Mesenchymal stem cell (in vitro differentiated cells and primary cell): Measurements from ENCODE around the gene ST7.
A peak's percentile ranks its signal among the peaks of the same experiment; 100 is the strongest.

Experiments used
- DNase-seq: peaks from one replicate; pipeline ENCODE4 v3.0.0-alpha.2; 2013
- H2AFZ ChIP-seq: one replicate; pipeline ENCODE4 v1.6.1; 2013; ENCODE audit warnings: low read depth, mild to moderate bottlenecking, control low read depth, inconsistent platforms, low read length, moderate library complexity
- H2AK5ac ChIP-seq: 2 replicates; pipeline ENCODE4 v1.6.1; 2013; ENCODE audit warnings: low read length, moderate library complexity, mild to moderate bottlenecking, inconsistent platforms; ENCODE audit not compliant: severe bottlenecking
- H2BK120ac ChIP-seq: one replicate; pipeline ENCODE4 v1.6.1; 2013; ENCODE audit warnings: low read depth, mild to moderate bottlenecking, inconsistent platforms, low read length, moderate library complexity
- H2BK12ac ChIP-seq, 2 experiments: one replicate each; pipeline ENCODE4 v1.6.1; 2013; ENCODE audit warnings: inconsistent platforms in 2 of 2, low read length in 2 of 2, mild to moderate bottlenecking in 2 of 2, moderate library complexity in 2 of 2, control low read depth in 1 of 2
- H2BK15ac ChIP-seq: one replicate; pipeline ENCODE4 v1.6.1; 2013; ENCODE audit warnings: mild to moderate bottlenecking, low read depth, inconsistent platforms; ENCODE audit not compliant: poor library complexity, severe bottlenecking
- H2BK5ac ChIP-seq: 2 replicates; pipeline ENCODE4 v1.6.1; 2013; ENCODE audit warnings: low read depth, mild to moderate bottlenecking, low read length, control low read depth, inconsistent platforms; ENCODE audit not compliant: poor library complexity, severe bottlenecking
- H3K14ac ChIP-seq, 2 experiments: one replicate each; pipeline ENCODE4 v1.6.1; 2013; ENCODE audit warnings: inconsistent platforms in 2 of 2, low read length in 2 of 2, control low read depth in 1 of 2, mild to moderate bottlenecking in 1 of 2, moderate library complexity in 1 of 2
- H3K18ac ChIP-seq, 2 experiments: one replicate each; pipeline ENCODE4 v1.6.1; 2013; ENCODE audit warnings: inconsistent platforms in 2 of 2, low read length in 2 of 2, control low read depth in 1 of 2, low read depth in 1 of 2, mild to moderate bottlenecking in 1 of 2
- H3K23ac ChIP-seq, 2 experiments: one replicate each; pipeline ENCODE4 v1.6.1; 2013; ENCODE audit warnings: inconsistent platforms in 2 of 2, low read length in 2 of 2, mild to moderate bottlenecking in 2 of 2, moderate library complexity in 2 of 2, control low read depth in 1 of 2
- H3K27ac ChIP-seq: 2 replicates; pipeline ENCODE4 v1.5.1; 2013; ENCODE audit warnings: mild to moderate bottlenecking, moderate library complexity, low read length, control low read depth, inconsistent platforms; ENCODE audit not compliant: poor library complexity, severe bottlenecking
- H3K27me3 ChIP-seq, 2 experiments: 2 replicates each; pipeline versions ENCODE4 v1.6.1 to v1.7.0; 2013; ENCODE audit warnings: low read length in 2 of 2, mild to moderate bottlenecking in 2 of 2, moderate library complexity in 2 of 2, control low read depth in 1 of 2, inconsistent platforms in 1 of 2; ENCODE audit not compliant: control insufficient read depth in 1 of 2, insufficient read depth in 1 of 2
- H3K36me3 ChIP-seq, 2 experiments: 2 replicates each; pipeline versions ENCODE4 v1.6.1 to v1.7.0; 2013; ENCODE audit warnings: low read length in 2 of 2, control low read depth in 1 of 2, inconsistent platforms in 1 of 2, low read depth in 1 of 2, mild to moderate bottlenecking in 1 of 2; ENCODE audit not compliant: insufficient read depth in 2 of 2, control insufficient read depth in 1 of 2
- H3K4ac ChIP-seq, 2 experiments: one replicate each; pipeline ENCODE4 v1.6.1; 2013; ENCODE audit warnings: inconsistent platforms in 2 of 2, low read length in 2 of 2, mild to moderate bottlenecking in 2 of 2, moderate library complexity in 2 of 2, control low read depth in 1 of 2, low read depth in 1 of 2
- H3K4me1 ChIP-seq: 2 replicates; pipeline ENCODE4 v1.6.1; 2013; ENCODE audit warnings: low read depth, low read length, control low read depth; ENCODE audit not compliant: control insufficient read depth, insufficient read depth
- H3K4me2 ChIP-seq: 2 replicates; pipeline ENCODE4 v1.6.1; 2013; ENCODE audit warnings: low read length, mild to moderate bottlenecking, inconsistent platforms; ENCODE audit not compliant: poor library complexity, severe bottlenecking
- H3K4me3 ChIP-seq, 2 experiments: 2 replicates each; pipeline versions ENCODE4 v1.5.1 to v1.7.0; 2013; ENCODE audit warnings: low read length in 2 of 2, mild to moderate bottlenecking in 2 of 2, control low read depth in 1 of 2, low read depth in 1 of 2; ENCODE audit not compliant: insufficient read depth in 1 of 2
- H3K79me1 ChIP-seq: replicated peaks from 2 replicates; pipeline ENCODE4 v1.6.1; 2013; ENCODE audit warnings: mild to moderate bottlenecking, control low read depth, low read length, inconsistent platforms; ENCODE audit not compliant: poor library complexity, severe bottlenecking
- H3K9ac ChIP-seq: 2 replicates; pipeline ENCODE4 v1.7.0; 2013; ENCODE audit warnings: mild to moderate bottlenecking, low read length, moderate library complexity
- H3K9me3 ChIP-seq: 2 replicates; pipeline ENCODE4 v1.7.0; 2013; ENCODE audit warnings: mild to moderate bottlenecking, low read length; ENCODE audit not compliant: control insufficient read depth
- H4K8ac ChIP-seq: one replicate; pipeline ENCODE4 v1.6.1; 2013; ENCODE audit warnings: inconsistent platforms, mild to moderate bottlenecking, low read length, moderate library complexity
- H4K91ac ChIP-seq: one replicate; pipeline ENCODE4 v1.6.1; 2013; ENCODE audit warnings: mild to moderate bottlenecking, low read length, inconsistent platforms
- WGBS: methylation state at CpG from one replicate; pipeline ENCODE4 v1.1.7; 2013; ENCODE audit warnings: mixed read lengths; 5-methylcytosine and 5-hydroxymethylcytosine counted together

The ST7 gene

GRCh38 chr7:117048114-117048866, 95.0 kb downstream of the ST7 start:
- no peak overlapping the region for H2AK5ac ChIP-seq
- 77% methylated on average over 3 of the region's 5 CpGs for WGBS
- no peak overlapping the region for H3K4ac ChIP-seq
- H4K91ac ChIP-seq, result no peak overlapping the region
- peaks cover 27% of the 10 kb centered on the region for H3K79me1 ChIP-seq
- H3K36me3 ChIP-seq, result no peaks in the 10 kb centered on the region
- H3K27ac ChIP-seq, result no peak overlapping the region
- H3K18ac ChIP-seq, result no peak overlapping the region
- H2BK5ac ChIP-seq, result no peak overlapping the region
- no peak overlapping the region for H3K14ac ChIP-seq
- no peak overlapping the region for H4K8ac ChIP-seq
- no peak overlapping the region for H3K9ac ChIP-seq
- H2BK12ac ChIP-seq, result no peak overlapping the region
- no peaks in the 10 kb centered on the region for H3K9me3 ChIP-seq
- DNase-seq, result no peak
- no peak overlapping the region for H2BK15ac ChIP-seq
- H2AFZ ChIP-seq, result no peak overlapping the region
- no peaks in the 10 kb centered on the region for H3K27me3 ChIP-seq
- H3K4me1 ChIP-seq, result peaks cover 2% of the 10 kb centered on the region
- H3K4me3 ChIP-seq, result no peak overlapping the region
- H3K23ac ChIP-seq, result no peak overlapping the region
- H2BK120ac ChIP-seq, result no peak overlapping the region
- H3K4me2 ChIP-seq, result no peak overlapping the region

GRCh38 chr7:117048882-117049281, 95.6 kb downstream of the ST7 start:
- Histone ChIP-seq H4K91ac (no peak overlapping the region), H3K14ac (no peak overlapping the region), H2BK120ac (no peak overlapping the region), H3K9ac (no peak overlapping the region), H3K9me3 (no peaks in the 10 kb centered on the region), H3K4me2 (no peak overlapping the region), H2AFZ (no peak overlapping the region), H2BK12ac (no peak overlapping the region), H3K79me1 (peaks cover 27% of the 10 kb centered on the region), H3K4me3 (no peak overlapping the region), H3K4ac (no peak overlapping the region), H4K8ac (no peak overlapping the region), H3K18ac (no peak overlapping the region), H3K27ac (no peak overlapping the region), H2AK5ac (no peak overlapping the region), H3K36me3 (no peaks in the 10 kb centered on the region), H2BK5ac (no peak overlapping the region), H3K4me1 (peaks cover 2% of the 10 kb centered on the region), H2BK15ac (no peak overlapping the region), H3K23ac (no peak overlapping the region), H3K27me3 (no peaks in the 10 kb centered on the region)
- WGBS, result 93% methylated on average over 3 of the region's 3 CpGs
- DNase-seq, result no peak

- H3K79me1 ChIP-seq, result peaks cover 28% of the 10 kb centered on the region
- H2BK12ac ChIP-seq, result no peak overlapping the region
- no peak overlapping the region for H2BK120ac ChIP-seq
- H3K4me2 ChIP-seq, result no peak overlapping the region
- H2BK15ac ChIP-seq, result no peak overlapping the region
- H3K9ac ChIP-seq, result peak overlapping the region; percentile 28
- no peak overlapping the region for H3K4me3 ChIP-seq
- H3K27me3 ChIP-seq, result no peaks in the 10 kb centered on the region
- H3K4me1 ChIP-seq, result peaks cover 2% of the 10 kb centered on the region
- no peak overlapping the region for H3K4ac ChIP-seq
- no peak overlapping the region for H2BK5ac ChIP-seq
- no peak overlapping the region for H4K91ac ChIP-seq
- H3K27ac ChIP-seq, result no peak overlapping the region
- no peak overlapping the region for H3K14ac ChIP-seq
- H3K18ac ChIP-seq, result no peak overlapping the region
- H3K23ac ChIP-seq, result no peak overlapping the region
- DNase-seq, result no peak
- WGBS, result 60% methylated on average over 1 of the region's 1 CpG
- H2AK5ac ChIP-seq, result no peak overlapping the region
- no peak overlapping the region for H4K8ac ChIP-seq
- H3K9me3 ChIP-seq, result no peaks in the 10 kb centered on the region
- no peak overlapping the region for H2AFZ ChIP-seq
- H3K36me3 ChIP-seq, result no peaks in the 10 kb centered on the region
These were observed 98.5 kb downstream of the ST7 start for GRCh38 chr7:117051808-117052207.

- Histone ChIP-seq H2AK5ac (no peak overlapping the region), H3K4me2 (no peak overlapping the region), H3K23ac (no peak overlapping the region), H3K79me1 (peaks cover 24% of the 10 kb centered on the region), H3K9me3 (no peaks in the 10 kb centered on the region), H3K4ac (no peak overlapping the region), H4K8ac (no peak overlapping the region), H3K18ac (no peak overlapping the region), H3K4me1 (peaks cover 2% of the 10 kb centered on the region), H2BK120ac (peak overlapping the region; percentile 49), H3K4me3 (no peak overlapping the region), H3K9ac (no peak overlapping the region), H3K14ac (no peak overlapping the region), H3K27ac (no peak overlapping the region), H4K91ac (peak overlapping the region; percentile 7), H2BK12ac (no peak overlapping the region), H3K36me3 (no peaks in the 10 kb centered on the region), H2BK5ac (no peak overlapping the region), H3K27me3 (no peaks in the 10 kb centered on the region), H2BK15ac (no peak overlapping the region), H2AFZ (no peak overlapping the region)
- DNase-seq, result no peak
These were observed 100.1 kb downstream of the ST7 start for GRCh38 chr7:117053432-117053831.
